Thyroid gland (tissue), 4 donors: ENCODE measurements around the gene PLN.

Experiments
- POLR2A ChIP-seq, 2 donors: fragments of 450-650 bp; IDR thresholded peaks; one replicate each; pipeline ENCODE4 v1.6.1; 2017; ENCODE audit warnings: antibody characterized with exemption in 2 of 2, mild to moderate bottlenecking in 2 of 2, moderate library complexity in 1 of 2
- TF ChIP-seq, protein P1 (sequence below), 6 experiments: fragments of 200-600 bp in 3 of 6; fragments of 450-650 bp in 3 of 6; sonication (generic) in 3 of 6; IDR thresholded peaks; one replicate each; pipeline ENCODE4 v1.5.1; 2016 to 2019; ENCODE audit warnings: antibody characterized with exemption in 6 of 6, mild to moderate bottlenecking in 2 of 6, inconsistent platforms in 1 of 6, moderate library complexity in 1 of 6

DNA sequence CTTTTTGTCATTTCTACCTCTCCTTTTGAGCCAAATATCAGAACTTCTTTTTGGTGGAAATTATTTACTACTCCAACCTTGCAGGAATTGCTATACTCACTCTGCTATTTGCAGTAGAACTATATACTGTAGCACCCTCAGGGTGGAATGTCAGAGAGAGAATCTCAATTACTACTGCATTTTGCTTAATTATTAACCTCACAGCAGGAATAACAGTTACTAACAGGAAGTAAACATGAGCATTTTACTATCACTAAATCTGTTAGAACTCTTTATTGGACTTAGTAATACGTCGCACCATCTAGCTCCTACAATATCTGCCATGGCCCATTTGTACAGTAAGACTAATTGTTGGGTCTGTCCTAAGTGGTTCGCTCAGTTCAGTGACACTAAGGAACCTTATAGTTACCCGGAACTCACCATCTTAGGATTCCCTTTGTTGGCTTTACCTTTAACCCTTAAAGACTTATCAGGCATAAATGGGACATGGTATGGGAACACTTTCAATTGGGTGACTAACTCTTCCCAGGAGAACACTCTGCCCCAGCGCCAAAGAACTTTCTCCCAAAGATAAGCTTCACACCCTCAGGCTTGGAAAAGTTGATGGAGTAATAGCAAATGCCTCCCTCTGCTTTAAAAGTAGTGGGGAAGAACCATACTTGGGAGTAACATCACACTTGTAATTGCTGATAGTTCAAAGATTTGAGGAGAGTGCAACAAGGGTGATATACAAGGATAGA, 38.8 kb downstream of the PLN start:
- TF ChIP-seq, protein P1, sequence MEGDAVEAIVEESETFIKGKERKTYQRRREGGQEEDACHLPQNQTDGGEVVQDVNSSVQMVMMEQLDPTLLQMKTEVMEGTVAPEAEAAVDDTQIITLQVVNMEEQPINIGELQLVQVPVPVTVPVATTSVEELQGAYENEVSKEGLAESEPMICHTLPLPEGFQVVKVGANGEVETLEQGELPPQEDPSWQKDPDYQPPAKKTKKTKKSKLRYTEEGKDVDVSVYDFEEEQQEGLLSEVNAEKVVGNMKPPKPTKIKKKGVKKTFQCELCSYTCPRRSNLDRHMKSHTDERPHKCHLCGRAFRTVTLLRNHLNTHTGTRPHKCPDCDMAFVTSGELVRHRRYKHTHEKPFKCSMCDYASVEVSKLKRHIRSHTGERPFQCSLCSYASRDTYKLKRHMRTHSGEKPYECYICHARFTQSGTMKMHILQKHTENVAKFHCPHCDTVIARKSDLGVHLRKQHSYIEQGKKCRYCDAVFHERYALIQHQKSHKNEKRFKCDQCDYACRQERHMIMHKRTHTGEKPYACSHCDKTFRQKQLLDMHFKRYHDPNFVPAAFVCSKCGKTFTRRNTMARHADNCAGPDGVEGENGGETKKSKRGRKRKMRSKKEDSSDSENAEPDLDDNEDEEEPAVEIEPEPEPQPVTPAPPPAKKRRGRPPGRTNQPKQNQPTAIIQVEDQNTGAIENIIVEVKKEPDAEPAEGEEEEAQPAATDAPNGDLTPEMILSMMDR (IDR thresholded peaks at IDR 0.05), result no peak
- no peak for TF ChIP-seq POLR2A (IDR thresholded peaks at IDR 0.05)
